ENCODE data around the gene OR5C1.

DNA sequence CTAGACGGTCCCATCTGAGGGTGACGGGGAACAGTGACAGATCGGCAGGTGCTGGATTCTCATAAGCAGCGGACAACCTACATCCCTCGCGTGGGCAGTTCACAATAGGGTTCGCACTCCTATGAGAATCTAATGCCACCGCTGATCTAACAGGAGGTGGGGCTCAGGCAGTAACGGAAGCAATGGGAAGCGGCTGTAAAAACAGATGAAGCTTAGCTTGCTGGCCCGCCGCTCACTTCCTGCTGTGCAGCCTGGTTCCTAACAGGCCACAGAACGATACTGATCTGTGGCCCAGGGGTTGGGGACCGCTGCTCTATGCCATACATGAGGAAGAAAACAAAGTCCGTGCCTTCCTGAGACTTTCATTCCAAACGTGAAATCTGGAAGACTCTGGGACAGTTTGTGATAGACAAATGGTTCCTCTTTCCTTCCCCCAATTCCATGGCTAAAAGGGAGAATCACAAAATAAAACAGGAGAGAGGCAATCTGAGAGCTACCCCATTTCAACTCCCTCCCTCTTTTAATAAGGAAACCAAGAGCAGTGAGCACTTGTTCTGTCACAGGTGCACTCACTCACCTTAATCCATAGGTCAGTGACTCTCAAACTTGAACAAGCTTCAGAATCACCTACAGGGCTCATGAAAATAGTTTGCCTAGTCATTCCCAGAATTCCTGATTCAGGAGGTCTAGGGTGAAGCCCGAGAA, 27.6 kb downstream of the OR5C1 start:
- TF ChIP-seq, protein P1, sequence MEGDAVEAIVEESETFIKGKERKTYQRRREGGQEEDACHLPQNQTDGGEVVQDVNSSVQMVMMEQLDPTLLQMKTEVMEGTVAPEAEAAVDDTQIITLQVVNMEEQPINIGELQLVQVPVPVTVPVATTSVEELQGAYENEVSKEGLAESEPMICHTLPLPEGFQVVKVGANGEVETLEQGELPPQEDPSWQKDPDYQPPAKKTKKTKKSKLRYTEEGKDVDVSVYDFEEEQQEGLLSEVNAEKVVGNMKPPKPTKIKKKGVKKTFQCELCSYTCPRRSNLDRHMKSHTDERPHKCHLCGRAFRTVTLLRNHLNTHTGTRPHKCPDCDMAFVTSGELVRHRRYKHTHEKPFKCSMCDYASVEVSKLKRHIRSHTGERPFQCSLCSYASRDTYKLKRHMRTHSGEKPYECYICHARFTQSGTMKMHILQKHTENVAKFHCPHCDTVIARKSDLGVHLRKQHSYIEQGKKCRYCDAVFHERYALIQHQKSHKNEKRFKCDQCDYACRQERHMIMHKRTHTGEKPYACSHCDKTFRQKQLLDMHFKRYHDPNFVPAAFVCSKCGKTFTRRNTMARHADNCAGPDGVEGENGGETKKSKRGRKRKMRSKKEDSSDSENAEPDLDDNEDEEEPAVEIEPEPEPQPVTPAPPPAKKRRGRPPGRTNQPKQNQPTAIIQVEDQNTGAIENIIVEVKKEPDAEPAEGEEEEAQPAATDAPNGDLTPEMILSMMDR (conservative IDR thresholded peaks at IDR 0.05; ENCODE audit: low read length), result no peak
- no peak for TF ChIP-seq EZH2phosphoT487 (IDR thresholded peaks at IDR 0.05; ENCODE audit: borderline replicate concordance, low read depth, low read length)
